Smooth muscle cell (in vitro differentiated cells): ENCODE results near the gene DCUN1D5. TPM values are rescaled to one million over a fixed set of nuclear protein-coding genes. Genes with fewer than 3 reads are reported as not detected.

ENCODE experiments used
- DNase-seq: peaks from one replicate; lab custom pipeline; 2025; ENCODE audit not compliant: unreplicated experiment; lab: John Stamatoyannopoulos, UW
- H2AFZ ChIP-seq: fragments of 200-600 bp; sonication (generic); 2 replicates; pipeline ENCODE4 v1.6.0; 2016; ENCODE audit warnings: antibody characterized with exemption, low read depth, mild to moderate bottlenecking
- H3F3A ChIP-seq: fragments of 200-600 bp; sonication (generic); 2 replicates; pipeline ENCODE4 v1.6.0; 2017; ENCODE audit warnings: antibody characterized with exemption, low read depth
- H3K27ac ChIP-seq: fragments of 200-600 bp; sonication (generic); 2 replicates; pipeline ENCODE4 v1.5.1; 2016; ENCODE audit warnings: low read depth, mild to moderate bottlenecking
- H3K27me3 ChIP-seq: fragments of 200-600 bp; sonication (generic); 2 replicates; pipeline ENCODE4 v1.6.1; 2016; ENCODE audit warnings: low read depth, mild to moderate bottlenecking
- H3K36me3 ChIP-seq: fragments of 200-600 bp; sonication (generic); 2 replicates; pipeline ENCODE4 v1.5.1; 2016; ENCODE audit warnings: low read depth
- H3K4me1 ChIP-seq: fragments of 200-600 bp; sonication (generic); 2 replicates; pipeline ENCODE4 v1.5.1; 2016; ENCODE audit warnings: low read depth
- H3K4me2 ChIP-seq: fragments of 200-600 bp; sonication (generic); 2 replicates; pipeline ENCODE4 v1.6.0; 2016; ENCODE audit warnings: mild to moderate bottlenecking
- H3K4me3 ChIP-seq: fragments of 200-600 bp; sonication (generic); 2 replicates; pipeline ENCODE4 v1.5.1; 2016; ENCODE audit warnings: mild to moderate bottlenecking
- H3K79me2 ChIP-seq: fragments of 200-600 bp; sonication (generic); 2 replicates; pipeline ENCODE4 v1.6.0; 2016; ENCODE audit warnings: low read depth, mild to moderate bottlenecking
- H3K9ac ChIP-seq: fragments of 200-600 bp; sonication (generic); 2 replicates; pipeline ENCODE4 v1.6.0; 2016; ENCODE audit warnings: low read depth
- H3K9me3 ChIP-seq: fragments of 200-600 bp; sonication (generic); replicated peaks from 2 replicates; pipeline ENCODE4 v1.5.1; 2016; ENCODE audit warnings: low read depth
- H4K20me1 ChIP-seq: fragments of 200-600 bp; sonication (generic); 2 replicates; pipeline ENCODE4 v1.6.0; 2016; ENCODE audit warnings: low read depth
- CTCF ChIP-seq: fragments of 200-600 bp; sonication (generic); IDR thresholded peaks from 2 replicates; pipeline ENCODE4 v1.5.1; 2017; ENCODE audit warnings: borderline replicate concordance, mild to moderate bottlenecking, antibody characterized with exemption; ENCODE audit not compliant: insufficient read depth, poor library complexity, severe bottlenecking
- WGBS: methylation state at CpG from one replicate; pipeline ENCODE4 v1.1.7; 2016; ENCODE audit warnings: low lambda C conversion rate; 5-methylcytosine and 5-hydroxymethylcytosine counted together
- polyA plus RNA-seq: library from polyadenylated mRNA; unstranded; fragments of >200 nt; fragmentation: Nextera tagmentation; extraction: Ambion mirVana; gene quantifications from 2 replicates; pipeline ENCODE4 v1.2.1, GENCODE V29; 2016
- total RNA-seq: library from RNA; depleted of rRNA; stranded (reverse); fragments of >200 nt; gene quantifications from 2 replicates; pipeline ENCODE4 v1.2.3, GENCODE V29; 2014

The DCUN1D5 gene
- total and polyA plus RNA-seq, 2 experiments from 2014 or later: 72.0 to 88.1 TPM

GRCh38 chr11:103024086-103024485 is 67.9 kb downstream of the DCUN1D5 start:
- no peak overlapping the region for H3K4me2 ChIP-seq
- H2AFZ ChIP-seq: no peak overlapping the region

GRCh38 chr11:103016031-103016430 is 75.9 kb downstream of the DCUN1D5 start:
- Histone ChIP-seq H3K9ac (no peak overlapping the region), H3K4me1 (no peaks in the 10 kb centered on the region), H3K4me3 (no peak overlapping the region), H3F3A (no peaks in the 10 kb centered on the region), H3K79me2 (no peaks in the 10 kb centered on the region), H3K36me3 (no peaks in the 10 kb centered on the region), H3K9me3 (no peaks in the 10 kb centered on the region), H4K20me1 (no peaks in the 10 kb centered on the region), H3K27me3 (no peaks in the 10 kb centered on the region), H3K27ac (no peak overlapping the region), H2AFZ (no peak overlapping the region), H3K4me2 (no peak overlapping the region)
- no peak for DNase-seq
- WGBS: 87% methylated on average over 1 of the region's 1 CpG
- no peak for TF ChIP-seq CTCF

More at GRCh38 chr11:103024086-103024485, 67.9 kb downstream of the DCUN1D5 start:
- no peak for DNase-seq
- no peaks in the 10 kb centered on the region for H3K4me1 ChIP-seq
- H3K9me3 ChIP-seq: no peaks in the 10 kb centered on the region
- no peaks in the 10 kb centered on the region for H3F3A ChIP-seq
- H3K27me3 ChIP-seq: no peaks in the 10 kb centered on the region
- H3K9ac ChIP-seq: no peak overlapping the region
- H4K20me1 ChIP-seq: no peaks in the 10 kb centered on the region
- H3K79me2 ChIP-seq: no peaks in the 10 kb centered on the region
- no peak overlapping the region for H3K27ac ChIP-seq
- 64% methylated on average over 3 of the region's 3 CpGs for WGBS
- no peaks in the 10 kb centered on the region for H3K36me3 ChIP-seq
- H3K4me3 ChIP-seq: no peak overlapping the region
- TF ChIP-seq CTCF: no peak

GRCh38 chr11:103013421-103013820 is 78.5 kb downstream of the DCUN1D5 start:
- no peaks in the 10 kb centered on the region for H3K9me3 ChIP-seq
- no peaks in the 10 kb centered on the region for H3K79me2 ChIP-seq
- H4K20me1 ChIP-seq: no peaks in the 10 kb centered on the region
- H3K9ac ChIP-seq: no peak overlapping the region
- no peaks in the 10 kb centered on the region for H3F3A ChIP-seq
- no peaks in the 10 kb centered on the region for H3K4me1 ChIP-seq
- no peaks in the 10 kb centered on the region for H3K36me3 ChIP-seq
- DNase-seq: no peak
- WGBS: 41% methylated on average over 1 of the region's 1 CpG
- no peak overlapping the region for H3K4me3 ChIP-seq
- no peak for TF ChIP-seq CTCF
- H3K27ac ChIP-seq: peak overlapping the region; percentile 6
- H2AFZ ChIP-seq: peak overlapping the region; percentile 70
- H3K4me2 ChIP-seq: peak overlapping the region; percentile 46
- no peaks in the 10 kb centered on the region for H3K27me3 ChIP-seq

Other genes starting within 250 kb of the DCUN1D5 start
- gene MMP3, start 248.6 kb downstream of the DCUN1D5 start, total RNA-seq: 2.8 and 4.3 TPM in 2 replicates
- gene MMP3, start 248.6 kb downstream of the DCUN1D5 start, polyA plus RNA-seq: 2.0 and 3.2 TPM in 2 replicates
- 7.7 and 10.7 TPM in 2 replicates for gene MMP12, start 217.2 kb downstream of the DCUN1D5 start, total RNA-seq
- gene MMP12, start 217.2 kb downstream of the DCUN1D5 start, polyA plus RNA-seq: 0.62 and 6.0 TPM in 2 replicates
- 2.0 and 3.0 TPM in 2 replicates for gene MMP13, start 136.4 kb downstream of the DCUN1D5 start, total RNA-seq
- gene MMP13, start 136.4 kb downstream of the DCUN1D5 start, polyA plus RNA-seq: 0.72 and 1.1 TPM in 2 replicates
- gene DYNC2H1, start 17.3 kb upstream of the DCUN1D5 start, total RNA-seq: 10.8 and 14.7 TPM in 2 replicates
- 2.3 and 4.2 TPM in 2 replicates for gene DYNC2H1, start 17.3 kb upstream of the DCUN1D5 start, polyA plus RNA-seq